ENCODE measurements around the gene BMAL1. TPM values are rescaled to one million over a fixed set of nuclear protein-coding genes. Genes with fewer than 3 reads are reported as not detected.

Gene BMAL1
- total RNA-seq, 2 donors from 2014 or later, result 3.7 to 7.2 TPM

GRCh38 chr11:13262096-13262495, 15.5 kb upstream of the BMAL1 start:
- H3K4me1 Mint-ChIP-seq, result peaks cover 23% of the 10 kb centered on the region
- Histone ChIP-seq H3K9me3 (ENCODE audit: control insufficient read depth, low read length) (no peaks in the 10 kb centered on the region), H3K4me1 (ENCODE audit: control insufficient read depth, insufficient read depth, low read length) (no peaks in the 10 kb centered on the region), H3K9ac (ENCODE audit: extremely low read depth, low read length, poor library complexity, severe bottlenecking) (no peak overlapping the region), H3K27me3 (ENCODE audit: control insufficient read depth, insufficient read depth, low read length, poor library complexity, severe bottlenecking) (peaks cover 42% of the 10 kb centered on the region), H3K4me3 (ENCODE audit: low read length) (no peak overlapping the region), H3K27ac (ENCODE audit: low read depth, low read length) (no peak overlapping the region), H3K36me3 (ENCODE audit: control insufficient read depth, insufficient read depth, low read length) (no peaks in the 10 kb centered on the region)
- peaks cover 21% of the 10 kb centered on the region for H3K27me3 Mint-ChIP-seq (ENCODE audit: insufficient read depth)
- no peak for TF ChIP-seq CTCF (conservative IDR thresholded peaks at IDR 0.05)
- no peaks in the 10 kb centered on the region for H3K36me3 Mint-ChIP-seq (ENCODE audit: low read depth)
- no peak overlapping the region for H3K27ac Mint-ChIP-seq
- 90 to 95% methylated on average over 3 of the region's 3 CpGs for WGBS, 2 experiments (ENCODE audit: insufficient coverage in 1 of 2, insufficient read length in 1 of 2)
- DNase-seq, result no peak
- no peak overlapping the region for H3K4me3 Mint-ChIP-seq
- no peaks in the 10 kb centered on the region for H3K9me3 Mint-ChIP-seq

GRCh38 chr11:13268791-13269190, 8.8 kb upstream of the BMAL1 start:
- Mint-ChIP-seq H3K4me1 (peaks cover 3% of the 10 kb centered on the region), H3K27ac (no peak overlapping the region), H3K36me3 (ENCODE audit: low read depth) (no peaks in the 10 kb centered on the region), H3K4me3 (no peak overlapping the region), H3K27me3 (ENCODE audit: insufficient read depth) (peaks cover 52% of the 10 kb centered on the region), H3K9me3 (no peaks in the 10 kb centered on the region)
- Histone ChIP-seq H3K27ac (ENCODE audit: low read depth, low read length) (no peak overlapping the region), H3K27me3 (ENCODE audit: control insufficient read depth, insufficient read depth, low read length, poor library complexity, severe bottlenecking) (peaks cover 82% of the 10 kb centered on the region), H3K4me1 (ENCODE audit: control insufficient read depth, insufficient read depth, low read length) (no peaks in the 10 kb centered on the region), H3K36me3 (ENCODE audit: control insufficient read depth, insufficient read depth, low read length) (no peaks in the 10 kb centered on the region), H3K4me3 (ENCODE audit: low read length) (no peak overlapping the region), H3K9ac (ENCODE audit: extremely low read depth, low read length, poor library complexity, severe bottlenecking) (no peak overlapping the region), H3K9me3 (ENCODE audit: control insufficient read depth, low read length) (no peaks in the 10 kb centered on the region)
- no peak for DNase-seq
- TF ChIP-seq CTCF (conservative IDR thresholded peaks at IDR 0.05), result no peak

- H3K36me3 ChIP-seq (ENCODE audit: control insufficient read depth, insufficient read depth, low read length), result no peaks in the 10 kb centered on the region
- H3K27ac ChIP-seq (ENCODE audit: low read depth, low read length), result no peak overlapping the region
- H3K9me3 Mint-ChIP-seq, result no peaks in the 10 kb centered on the region
- no peak for TF ChIP-seq CTCF (conservative IDR thresholded peaks at IDR 0.05)
- no peak for DNase-seq
- H3K36me3 Mint-ChIP-seq (ENCODE audit: low read depth), result no peaks in the 10 kb centered on the region
- H3K4me1 Mint-ChIP-seq, result no peaks in the 10 kb centered on the region
- H3K4me1 ChIP-seq (ENCODE audit: control insufficient read depth, insufficient read depth, low read length), result no peaks in the 10 kb centered on the region
- H3K27me3 ChIP-seq (ENCODE audit: control insufficient read depth, insufficient read depth, low read length, poor library complexity, severe bottlenecking), result peaks cover 86% of the 10 kb centered on the region
- no peak overlapping the region for H3K4me3 Mint-ChIP-seq
- no peak overlapping the region for H3K9ac ChIP-seq (ENCODE audit: extremely low read depth, low read length, poor library complexity, severe bottlenecking)
- no peak overlapping the region for H3K27ac Mint-ChIP-seq
- H3K9me3 ChIP-seq (ENCODE audit: control insufficient read depth, low read length), result no peaks in the 10 kb centered on the region
- peaks cover 56% of the 10 kb centered on the region for H3K27me3 Mint-ChIP-seq (ENCODE audit: insufficient read depth)
- H3K4me3 ChIP-seq (ENCODE audit: low read length), result no peak overlapping the region
These were observed 7.8 kb upstream of the BMAL1 start for GRCh38 chr11:13269775-13270174.

Data from endodermal cell (in vitro differentiated cells).